ENCODE results near the gene ARFGEF3. TPM values are rescaled to one million over a fixed set of nuclear protein-coding genes. Genes with fewer than 3 reads are reported as not detected.

Gene ARFGEF3
- total RNA-seq, 1 experiment from 2014 or later: 7.8 TPM

- DNase-seq (no peak), ATAC-seq (no peak)
- BruUV-seq (replicated peaks): no TSS peak
- H3K4me3 ChIP-seq (ENCODE audit: low read length): no peak overlapping the region
- H3K79me2 ChIP-seq (ENCODE audit: low read length): no peaks in the 10 kb centered on the region
- no peaks in the 10 kb centered on the region for H3K9me2 ChIP-seq (replicated peaks; ENCODE audit: low read length)
- no peak overlapping the region for H3K27ac ChIP-seq (ENCODE audit: low read length)
- H3K9ac ChIP-seq (ENCODE audit: low read length): no peak overlapping the region
- no peak overlapping the region for H2AFZ ChIP-seq (ENCODE audit: low read length)
- ChIA-PET POLR2A (ENCODE audit: unreplicated experiment) (no interaction called here), CTCF (no interaction called here)
- no peaks in the 10 kb centered on the region for H4K20me1 ChIP-seq (ENCODE audit: low read length)
- no peaks in the 10 kb centered on the region for H3K36me3 ChIP-seq (ENCODE audit: low read depth, low read length)
- no peak overlapping the region for H3K4me2 ChIP-seq (ENCODE audit: low read length)
- H3K4me1 ChIP-seq (ENCODE audit: insufficient read depth, low read length): no peaks in the 10 kb centered on the region
- TF ChIP-seq CTCF (conservative IDR thresholded peaks at IDR 0.05; ENCODE audit: low read depth, low read length) (no peak), EZH2phosphoT487 (IDR thresholded peaks at IDR 0.05; ENCODE audit: borderline replicate concordance, low read length) (no peak), EZH2 (IDR thresholded peaks at IDR 0.05; ENCODE audit: low read length, unreplicated experiment) (no peak)
- no peaks in the 10 kb centered on the region for H3F3A ChIP-seq (ENCODE audit: low read length, unreplicated experiment)
- intact Hi-C loops (cut with micrococcal nuclease): no loop called here
- H3K27me3 ChIP-seq (ENCODE audit: low read length): no peaks in the 10 kb centered on the region
- H3K9me3 ChIP-seq (ENCODE audit: low read length): no peaks in the 10 kb centered on the region
Measured at GRCh38 chr6:138272533-138273315, 111.0 kb downstream of the ARFGEF3 start.

GRCh38 chr6:138275976-138276375, 114.2 kb downstream of the ARFGEF3 start:
- no peaks in the 10 kb centered on the region for H3F3A ChIP-seq (ENCODE audit: low read length, unreplicated experiment)
- ChIA-PET POLR2A (ENCODE audit: unreplicated experiment) (interaction anchor here (0.5 kb wide), 1 partner anchor 244 kb away, joined by 22 read pairs; no protein-coding TSS in a partner anchor), CTCF (no interaction called here)
- H3K4me1 ChIP-seq (ENCODE audit: insufficient read depth, low read length): no peaks in the 10 kb centered on the region
- TF ChIP-seq EZH2 (IDR thresholded peaks at IDR 0.05; ENCODE audit: low read length, unreplicated experiment): no peak
- no peak for TF ChIP-seq EZH2phosphoT487 (IDR thresholded peaks at IDR 0.05; ENCODE audit: borderline replicate concordance, low read length)
- TF ChIP-seq CTCF (conservative IDR thresholded peaks at IDR 0.05; ENCODE audit: low read depth, low read length): no peak
- no peaks in the 10 kb centered on the region for H3K36me3 ChIP-seq (ENCODE audit: low read depth, low read length)
- H3K4me2 ChIP-seq (ENCODE audit: low read length): no peak overlapping the region
- H4K20me1 ChIP-seq (ENCODE audit: low read length): no peaks in the 10 kb centered on the region
- no peaks in the 10 kb centered on the region for H3K9me2 ChIP-seq (replicated peaks; ENCODE audit: low read length)
- no TSS peak for BruUV-seq (replicated peaks)
- no peaks in the 10 kb centered on the region for H3K9me3 ChIP-seq (ENCODE audit: low read length)
- H2AFZ ChIP-seq (ENCODE audit: low read length): no peak overlapping the region
- H3K79me2 ChIP-seq (ENCODE audit: low read length): no peaks in the 10 kb centered on the region
- H3K27me3 ChIP-seq (ENCODE audit: low read length): no peaks in the 10 kb centered on the region
- intact Hi-C loops (cut with micrococcal nuclease): no loop called here
- DNase-seq (no peak), ATAC-seq (peak; percentile 24; the same call in 1 of the 2 replicates)
- no peak overlapping the region for H3K9ac ChIP-seq (ENCODE audit: low read length)
- H3K27ac ChIP-seq (ENCODE audit: low read length): no peak overlapping the region
- no peak overlapping the region for H3K4me3 ChIP-seq (ENCODE audit: low read length)

GRCh38 chr6:138277835-138278234, 116.1 kb downstream of the ARFGEF3 start:
- Histone ChIP-seq H3K27ac (ENCODE audit: low read length) (no peak overlapping the region), H3K9ac (ENCODE audit: low read length) (no peak overlapping the region), H3K9me2 (replicated peaks; ENCODE audit: low read length) (no peaks in the 10 kb centered on the region), H3K4me1 (ENCODE audit: insufficient read depth, low read length) (no peaks in the 10 kb centered on the region), H3K4me3 (ENCODE audit: low read length) (no peak overlapping the region), H3F3A (ENCODE audit: low read length, unreplicated experiment) (no peaks in the 10 kb centered on the region), H3K27me3 (ENCODE audit: low read length) (no peaks in the 10 kb centered on the region), H2AFZ (ENCODE audit: low read length) (no peak overlapping the region), H3K36me3 (ENCODE audit: low read depth, low read length) (no peaks in the 10 kb centered on the region), H3K9me3 (ENCODE audit: low read length) (no peaks in the 10 kb centered on the region), H4K20me1 (ENCODE audit: low read length) (no peaks in the 10 kb centered on the region), H3K79me2 (ENCODE audit: low read length) (no peaks in the 10 kb centered on the region), H3K4me2 (ENCODE audit: low read length) (no peak overlapping the region)
- DNase-seq (no peak), ATAC-seq (no peak)
- intact Hi-C loops (cut with micrococcal nuclease): no loop called here
- ChIA-PET POLR2A (ENCODE audit: unreplicated experiment) (no interaction called here), CTCF (interaction anchor here (0.6 kb wide), 1 partner anchor 115 kb away, joined by 3 read pairs; no protein-coding TSS in a partner anchor)
- BruUV-seq (replicated peaks): no TSS peak
- TF ChIP-seq EZH2 (IDR thresholded peaks at IDR 0.05; ENCODE audit: low read length, unreplicated experiment): no peak
- TF ChIP-seq EZH2phosphoT487 (IDR thresholded peaks at IDR 0.05; ENCODE audit: borderline replicate concordance, low read length): no peak
- TF ChIP-seq CTCF (conservative IDR thresholded peaks at IDR 0.05; ENCODE audit: low read depth, low read length): no peak
